Esophagus squamous epithelium (tissue), 5 donors: Measurements from ENCODE around the gene C1orf146. TPM values are rescaled to one million over a fixed set of nuclear protein-coding genes. Genes with fewer than 3 reads are reported as not detected.

ENCODE experiments used
- DNase-seq: peaks from one replicate; lab custom pipeline; 2025; lab: John Stamatoyannopoulos, UW
- H3K27ac ChIP-seq, 4 donors: fragments of 200-600 bp; sonication (generic); one replicate each; pipeline ENCODE4 v1.5.1; 2016 to 2019; ENCODE audit warnings: mild to moderate bottlenecking in 1 of 4
- H3K27me3 ChIP-seq, 4 donors: fragments of 200-600 bp; sonication (generic); 1 replicate in 3 of 4; 2 replicates in 1 of 4; pipeline versions ENCODE4 v1.5.1 to v1.6.0; 2017 to 2021; ENCODE audit warnings: antibody characterized with exemption in 1 of 4
- H3K36me3 ChIP-seq, 3 donors: fragments of 200-600 bp; sonication (generic); one replicate each; pipeline ENCODE4 v1.5.1; 2016 to 2019
- H3K4me1 ChIP-seq, 3 donors: fragments of 200-600 bp; sonication (generic); one replicate each; pipeline ENCODE4 v1.5.1; 2017 to 2019
- H3K4me3 ChIP-seq, 4 donors: fragments of 200-600 bp; sonication (generic); 1 replicate in 3 of 4; 2 replicates in 1 of 4; pipeline ENCODE4 v1.5.1; 2016 to 2019; ENCODE audit warnings: mild to moderate bottlenecking in 2 of 4, moderate library complexity in 1 of 4
- H3K9me3 ChIP-seq, 3 donors: fragments of 200-600 bp; sonication (generic); one replicate each; pipeline ENCODE4 v1.5.1; 2016 to 2019
- POLR2A ChIP-seq, 4 donors: fragments of 450-650 bp; IDR thresholded peaks; one replicate each; pipeline ENCODE4 v1.6.1; 2017; ENCODE audit warnings: antibody characterized with exemption in 4 of 4, mild to moderate bottlenecking in 4 of 4, moderate library complexity in 3 of 4
- WGBS, 2 donors: methylation state at CpG; one replicate each; pipeline ENCODE4 v1.1.5; 2018; 5-methylcytosine and 5-hydroxymethylcytosine counted together
- intact Hi-C: fragments of 100-400 bp; cut with DNase I; formaldehyde crosslinking; loops from one replicate; pipeline ENCODE4 v1.15.0; 2022
- total RNA-seq, 4 donors: library from RNA; depleted of rRNA; stranded (reverse); fragments of >200 nt; gene quantifications; one replicate each; pipeline ENCODE4 v1.1.0, GENCODE V29; 2016
- TF ChIP-seq, protein P1 (sequence below), 6 experiments: fragments of 450-650 bp in 4 of 6; fragments of 200-600 bp in 2 of 6; sonication (generic) in 2 of 6; IDR thresholded peaks; one replicate each; pipeline ENCODE4 v1.5.1; 2016 to 2019; ENCODE audit warnings: antibody characterized with exemption in 6 of 6, mild to moderate bottlenecking in 4 of 6, moderate library complexity in 4 of 6
- donor health status: DM: yes; HTN: yes; CAD: no.

C1orf146 gene
- total RNA-seq, 4 donors from 2014 or later: not detected

DNA sequence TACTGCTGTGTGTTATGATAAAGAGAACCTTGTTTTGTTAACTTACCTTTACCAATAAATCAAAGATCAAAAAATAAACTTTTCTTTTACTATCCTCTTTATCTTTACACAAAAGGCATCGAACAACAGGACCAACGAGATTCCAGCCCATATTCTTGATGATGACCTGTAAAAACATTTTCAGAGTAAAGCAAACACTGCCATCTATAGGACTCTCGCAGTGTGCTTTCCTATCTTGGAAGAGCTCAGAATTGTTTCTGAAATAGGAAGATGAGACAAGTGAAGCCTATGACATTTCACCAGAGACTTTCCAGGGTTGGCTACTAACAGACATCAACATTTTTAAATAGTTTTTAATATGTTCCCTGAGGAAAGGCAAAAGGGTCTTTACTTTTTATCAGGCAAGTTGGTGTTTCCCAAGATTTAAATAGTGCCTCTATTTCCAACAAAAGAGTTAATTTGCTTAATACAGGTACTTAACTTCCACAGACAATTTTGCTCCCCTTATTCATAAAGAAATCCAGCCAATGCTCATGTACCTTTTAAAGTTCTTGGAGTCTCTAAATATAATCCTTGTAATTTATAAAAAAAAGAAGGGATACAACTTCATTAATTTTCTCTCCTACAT lies 73.8 kb downstream of the C1orf146 start:
- peaks cover 0 to 71% (median 0%) of the 10 kb centered on the region in 3 donors for H3K36me3 ChIP-seq
- 7 to 17% methylated on average over 3 of the region's 3 CpGs for WGBS, 2 donors
- DNase-seq: no peak

More for the DNA sequence above, 73.8 kb downstream of the C1orf146 start:
- H3K4me3 ChIP-seq: no peak overlapping the region
- H3K27ac ChIP-seq: no peak overlapping the region
- no peaks in the 10 kb centered on the region for H3K27me3 ChIP-seq
- intact Hi-C loops: no loop called here
- H3K4me1 ChIP-seq: no peaks in the 10 kb centered on the region
- H3K9me3 ChIP-seq: no peaks in the 10 kb centered on the region
- TF ChIP-seq, protein P1, sequence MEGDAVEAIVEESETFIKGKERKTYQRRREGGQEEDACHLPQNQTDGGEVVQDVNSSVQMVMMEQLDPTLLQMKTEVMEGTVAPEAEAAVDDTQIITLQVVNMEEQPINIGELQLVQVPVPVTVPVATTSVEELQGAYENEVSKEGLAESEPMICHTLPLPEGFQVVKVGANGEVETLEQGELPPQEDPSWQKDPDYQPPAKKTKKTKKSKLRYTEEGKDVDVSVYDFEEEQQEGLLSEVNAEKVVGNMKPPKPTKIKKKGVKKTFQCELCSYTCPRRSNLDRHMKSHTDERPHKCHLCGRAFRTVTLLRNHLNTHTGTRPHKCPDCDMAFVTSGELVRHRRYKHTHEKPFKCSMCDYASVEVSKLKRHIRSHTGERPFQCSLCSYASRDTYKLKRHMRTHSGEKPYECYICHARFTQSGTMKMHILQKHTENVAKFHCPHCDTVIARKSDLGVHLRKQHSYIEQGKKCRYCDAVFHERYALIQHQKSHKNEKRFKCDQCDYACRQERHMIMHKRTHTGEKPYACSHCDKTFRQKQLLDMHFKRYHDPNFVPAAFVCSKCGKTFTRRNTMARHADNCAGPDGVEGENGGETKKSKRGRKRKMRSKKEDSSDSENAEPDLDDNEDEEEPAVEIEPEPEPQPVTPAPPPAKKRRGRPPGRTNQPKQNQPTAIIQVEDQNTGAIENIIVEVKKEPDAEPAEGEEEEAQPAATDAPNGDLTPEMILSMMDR (IDR thresholded peaks at IDR 0.05): peak; percentile 28 to 70 (median 48)
- no peak for TF ChIP-seq POLR2A (IDR thresholded peaks at IDR 0.05)

Other genes with a start within 250 kb of the C1orf146 start
- gene EPHX4, start 187.9 kb upstream of the C1orf146 start, total RNA-seq: under 1 TPM in 1 of 4 donors, not detected in 3; 0.38 TPM
- not detected for gene SETSIP, start 142.5 kb upstream of the C1orf146 start, total RNA-seq
- gene BTBD8, start 137.6 kb upstream of the C1orf146 start, total RNA-seq: 1 to 10 TPM in 3 of 4 donors, under 1 TPM in 1; 0.83 to 4.0 (median 2.7) TPM
- gene GLMN, start 81.1 kb downstream of the C1orf146 start, total RNA-seq: 10 to 100 TPM in 2 of 4 donors, 1 to 10 TPM in 2; 3.9 to 12.0 (median 10.4) TPM
- gene RPAP2, start 81.1 kb downstream of the C1orf146 start, total RNA-seq: 10 to 100 TPM in 1 of 4 donors, 1 to 10 TPM in 3; 3.1 to 18.5 (median 8.4) TPM